MM.1S (cell line): ENCODE results near the gene UPK1A.

Experiments
- DNase-seq: peaks from one replicate; pipeline ENCODE4 v3.0.0-alpha.2; 2015
- H2AFZ ChIP-seq: fragments of 300-600 bp; sonication (generic); 2 replicates; pipeline ENCODE4 v1.6.0; 2016; ENCODE audit warnings: antibody characterized with exemption, low read length
- H3F3A ChIP-seq: fragments of 300-600 bp; sonication (generic); 2 replicates; pipeline ENCODE4 v1.6.1; 2016; ENCODE audit warnings: mild to moderate bottlenecking, antibody characterized with exemption, low read length, moderate library complexity, mixed read lengths; ENCODE audit not compliant: insufficient read depth
- H3K27ac ChIP-seq: fragments of 300-600 bp; sonication (generic); 2 replicates; pipeline ENCODE4 v1.5.1; 2016; ENCODE audit warnings: mild to moderate bottlenecking, low read length
- H3K27me3 ChIP-seq: fragments of 300-600 bp; sonication (generic); replicated peaks from 2 replicates; pipeline ENCODE4 v1.6.0; 2016; ENCODE audit warnings: low read length; ENCODE audit not compliant: insufficient read depth
- H3K36me3 ChIP-seq: fragments of 300-600 bp; sonication (generic); replicated peaks from 2 replicates; pipeline ENCODE4 v1.6.1; 2016; ENCODE audit warnings: mild to moderate bottlenecking, low read length, mixed read lengths; ENCODE audit not compliant: insufficient read depth
- H3K4me1 ChIP-seq: fragments of 300-600 bp; sonication (generic); 2 replicates; pipeline ENCODE4 v1.6.1; 2016; ENCODE audit warnings: low read length, mixed read lengths
- H3K4me2 ChIP-seq: fragments of 300-600 bp; sonication (generic); 2 replicates; pipeline ENCODE4 v1.6.0; 2016; ENCODE audit warnings: low read depth, low read length
- H3K4me3 ChIP-seq: fragments of 300-600 bp; sonication (generic); 2 replicates; pipeline ENCODE4 v1.5.1; 2016; ENCODE audit warnings: low read length, mixed read lengths
- H3K79me2 ChIP-seq: fragments of 300-600 bp; sonication (generic); 2 replicates; pipeline ENCODE4 v1.6.1; 2016; ENCODE audit warnings: mixed run types, low read length, mixed read lengths
- H3K9ac ChIP-seq: fragments of 300-600 bp; sonication (generic); 2 replicates; pipeline ENCODE4 v1.6.1; 2016; ENCODE audit warnings: low read length, mixed read lengths
- H3K9me2 ChIP-seq: fragments of 300-600 bp; sonication (generic); replicated peaks from 2 replicates; pipeline ENCODE4 v1.6.1; 2016; ENCODE audit warnings: mild to moderate bottlenecking, low read length, mixed read lengths; ENCODE audit not compliant: insufficient read depth
- H3K9me3 ChIP-seq: fragments of 300-600 bp; sonication (generic); replicated peaks from 2 replicates; pipeline ENCODE4 v1.6.1; 2016; ENCODE audit warnings: mild to moderate bottlenecking, low read length, mixed read lengths; ENCODE audit not compliant: insufficient read depth
- H4K20me1 ChIP-seq: fragments of 300-600 bp; sonication (generic); 2 replicates; pipeline ENCODE4 v1.6.1; 2016; ENCODE audit warnings: mild to moderate bottlenecking, low read length, moderate library complexity, mixed read lengths; ENCODE audit not compliant: insufficient read depth
- EZH2 ChIP-seq: fragments of 300-600 bp; sonication (generic); optimal IDR thresholded peaks from 2 replicates; pipeline ENCODE3; 2017; ENCODE audit warnings: low read depth, mild to moderate bottlenecking, antibody characterized with exemption, low read length, mixed read lengths
- EZH2phosphoT487 ChIP-seq: fragments of 300-600 bp; sonication (generic); IDR thresholded peaks from 2 replicates; pipeline ENCODE4 v1.6.1; 2018; ENCODE audit warnings: antibody characterized with exemption, low read length
- TF ChIP-seq, protein P1 (sequence below): fragments of 300-600 bp; sonication (generic); IDR thresholded peaks from 2 replicates; pipeline ENCODE4 v1.5.1; 2016; ENCODE audit warnings: antibody characterized with exemption, low read length, mixed read lengths

Gene UPK1A

DNA sequence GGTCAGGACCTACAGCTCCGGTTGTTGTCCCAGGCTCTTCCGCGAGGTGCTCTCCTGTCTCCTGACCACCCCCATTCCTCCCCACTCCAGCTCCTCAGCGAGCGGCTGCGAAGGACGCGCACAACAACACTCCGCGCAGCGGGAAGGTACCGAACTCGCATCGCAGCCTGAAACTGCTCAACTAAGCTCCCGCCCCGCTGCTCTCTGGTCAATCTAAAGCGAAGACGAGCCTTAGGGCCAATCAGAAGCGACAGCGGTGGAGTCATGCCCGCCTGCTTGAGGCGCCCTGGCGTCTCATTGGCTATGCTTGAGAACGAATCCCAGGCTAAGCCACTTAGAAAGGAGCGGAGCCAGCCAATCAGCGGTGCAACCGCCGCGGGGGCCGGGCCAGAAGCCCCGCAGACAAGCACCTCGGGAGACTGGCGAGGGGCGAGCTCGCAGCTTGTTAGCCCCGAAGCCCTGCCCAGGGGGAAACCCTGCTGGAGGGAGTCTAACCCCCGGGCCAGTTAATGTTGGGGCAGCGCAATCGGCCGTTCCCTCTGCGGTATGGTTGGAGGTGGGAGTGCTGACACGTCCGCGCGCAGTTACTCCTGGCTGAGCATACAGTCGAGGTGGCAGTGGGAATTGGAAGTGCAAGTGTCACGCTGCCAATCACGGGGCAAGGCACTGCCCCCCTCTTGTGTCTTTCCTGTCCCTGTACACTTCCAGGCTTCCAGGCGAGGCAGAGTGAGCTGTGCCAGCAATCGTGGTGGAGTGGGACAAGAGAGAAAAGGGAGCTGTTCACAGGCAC is 36.1 kb downstream of the UPK1A start:
- H3K9me2 ChIP-seq: no peaks in the 10 kb centered on the region
- DNase-seq: peak; percentile 98
- TF ChIP-seq EZH2 (no peak), EZH2phosphoT487 (no peak)
- TF ChIP-seq, protein P1, sequence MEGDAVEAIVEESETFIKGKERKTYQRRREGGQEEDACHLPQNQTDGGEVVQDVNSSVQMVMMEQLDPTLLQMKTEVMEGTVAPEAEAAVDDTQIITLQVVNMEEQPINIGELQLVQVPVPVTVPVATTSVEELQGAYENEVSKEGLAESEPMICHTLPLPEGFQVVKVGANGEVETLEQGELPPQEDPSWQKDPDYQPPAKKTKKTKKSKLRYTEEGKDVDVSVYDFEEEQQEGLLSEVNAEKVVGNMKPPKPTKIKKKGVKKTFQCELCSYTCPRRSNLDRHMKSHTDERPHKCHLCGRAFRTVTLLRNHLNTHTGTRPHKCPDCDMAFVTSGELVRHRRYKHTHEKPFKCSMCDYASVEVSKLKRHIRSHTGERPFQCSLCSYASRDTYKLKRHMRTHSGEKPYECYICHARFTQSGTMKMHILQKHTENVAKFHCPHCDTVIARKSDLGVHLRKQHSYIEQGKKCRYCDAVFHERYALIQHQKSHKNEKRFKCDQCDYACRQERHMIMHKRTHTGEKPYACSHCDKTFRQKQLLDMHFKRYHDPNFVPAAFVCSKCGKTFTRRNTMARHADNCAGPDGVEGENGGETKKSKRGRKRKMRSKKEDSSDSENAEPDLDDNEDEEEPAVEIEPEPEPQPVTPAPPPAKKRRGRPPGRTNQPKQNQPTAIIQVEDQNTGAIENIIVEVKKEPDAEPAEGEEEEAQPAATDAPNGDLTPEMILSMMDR: no peak
- H3F3A ChIP-seq: no peaks in the 10 kb centered on the region
- H4K20me1 ChIP-seq: no peaks in the 10 kb centered on the region
- H3K4me3 ChIP-seq: peak overlapping the region; percentile 83
- peaks cover 12% of the 10 kb centered on the region for H3K27me3 ChIP-seq
- no peaks in the 10 kb centered on the region for H3K9me3 ChIP-seq
- H3K9ac ChIP-seq: no peak overlapping the region; the same call in 1 of the 2 replicates
- no peak overlapping the region for H3K27ac ChIP-seq
- no peaks in the 10 kb centered on the region for H3K79me2 ChIP-seq
- H3K4me2 ChIP-seq: peak overlapping the region; percentile 98
- peak overlapping the region; percentile 97 for H2AFZ ChIP-seq
- no peaks in the 10 kb centered on the region for H3K36me3 ChIP-seq
- no peaks in the 10 kb centered on the region for H3K4me1 ChIP-seq

DNA sequence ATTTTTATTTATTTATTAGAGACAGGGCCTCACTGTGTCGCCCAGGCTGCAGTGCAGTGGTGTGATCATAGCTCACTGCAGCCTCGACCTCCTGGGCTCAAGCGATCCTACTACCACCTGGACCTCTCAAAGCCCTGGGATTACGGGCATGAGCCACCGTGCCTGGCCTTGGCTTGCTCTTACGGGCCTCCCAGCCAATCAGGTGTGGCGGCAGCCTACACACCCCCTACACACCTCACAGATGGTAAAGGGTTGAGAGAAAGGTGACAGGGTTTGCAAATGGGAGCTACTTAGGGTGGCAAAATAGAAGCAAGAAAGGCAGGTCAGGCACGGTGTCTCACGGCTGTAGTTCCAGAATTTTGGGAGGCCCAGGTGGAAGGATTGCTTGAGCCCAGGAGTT is 37.0 kb downstream of the UPK1A start:
- Histone ChIP-seq H3K27ac (no peak overlapping the region), H3K9me2 (no peaks in the 10 kb centered on the region), H3K9ac (no peak overlapping the region), H3K9me3 (no peaks in the 10 kb centered on the region), H3K4me3 (no peak overlapping the region), H3K4me1 (no peaks in the 10 kb centered on the region), H3K27me3 (peaks cover 19% of the 10 kb centered on the region), H4K20me1 (no peaks in the 10 kb centered on the region), H3K36me3 (no peaks in the 10 kb centered on the region), H3K4me2 (no peak overlapping the region), H3K79me2 (no peaks in the 10 kb centered on the region), H3F3A (no peaks in the 10 kb centered on the region), H2AFZ (no peak overlapping the region)
- DNase-seq: no peak
- TF ChIP-seq EZH2 (no peak), EZH2phosphoT487 (no peak)
- TF ChIP-seq, protein P1: no peak

DNA sequence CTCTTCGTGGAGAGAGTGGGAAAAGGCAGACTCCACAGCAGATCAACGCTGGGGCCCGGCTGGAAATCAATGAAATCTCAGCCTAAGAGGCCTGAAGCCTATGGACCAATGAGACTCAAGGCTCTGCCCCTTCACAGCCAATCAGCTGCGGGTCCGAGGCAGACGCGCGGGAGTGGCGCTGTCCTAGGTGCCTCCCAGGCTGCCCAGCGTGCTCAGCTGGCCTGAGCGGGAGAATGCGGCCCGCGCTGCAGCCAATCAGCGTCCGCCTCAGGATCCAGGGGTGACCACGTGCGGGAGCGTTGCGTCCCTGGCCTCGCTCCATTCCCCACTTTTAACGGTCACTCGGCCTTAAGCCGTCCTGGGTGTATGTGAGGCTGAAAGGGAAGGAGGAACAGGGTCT is 37.9 kb downstream of the UPK1A start, which contains the start of gene ZBTB32:
Gene ZBTB32 (plus strand): TSS at position 341 of the 400 bp plus-strand sequence. CDS start 10,069 bp downstream, outside the sequence.
- H3K9me2 ChIP-seq: no peaks in the 10 kb centered on the region
- H3K79me2 ChIP-seq: no peaks in the 10 kb centered on the region
- DNase-seq: no peak
- no peak within 1 kb of the TSS for H3K27ac ChIP-seq
- no peaks in the 10 kb centered on the region for H3K9me3 ChIP-seq
- H3F3A ChIP-seq: no peaks in the 10 kb centered on the region
- TF ChIP-seq EZH2 (no peak), EZH2phosphoT487 (no peak)
- TF ChIP-seq, protein P1: no peak
- no peak within 1 kb of the TSS for H3K4me2 ChIP-seq
- H2AFZ ChIP-seq: no peak within 1 kb of the TSS
- no peaks in the 10 kb centered on the region for H4K20me1 ChIP-seq
- no peaks in the 10 kb centered on the region for H3K36me3 ChIP-seq
- no peaks in the 10 kb centered on the region for H3K4me1 ChIP-seq
- no peak within 1 kb of the TSS for H3K9ac ChIP-seq
- H3K27me3 ChIP-seq: peaks cover 28% of the 10 kb centered on the region
- H3K4me3 ChIP-seq: no peak within 1 kb of the TSS
